GM12875 (cell line): ENCODE results near the gene MTF1.
"Not testable (repeated sequence)": the region's sequence is repeated elsewhere in the genome, so short reads cannot be mapped to it uniquely, and the experiment has no call there.

Source experiments
- H3K4me3 ChIP-seq: one replicate; pipeline ENCODE4 v1.5.1; 2011; ENCODE audit warnings: low read depth, low read length, control low read depth
- CTCF ChIP-seq: IDR thresholded peaks from 2 replicates; pipeline ENCODE4 v1.5.1; 2011; ENCODE audit warnings: low read depth, mild to moderate bottlenecking, control low read depth, inconsistent platforms, low read length, moderate library complexity, borderline replicate concordance; ENCODE audit not compliant: insufficient read depth

MTF1 gene

DNA sequence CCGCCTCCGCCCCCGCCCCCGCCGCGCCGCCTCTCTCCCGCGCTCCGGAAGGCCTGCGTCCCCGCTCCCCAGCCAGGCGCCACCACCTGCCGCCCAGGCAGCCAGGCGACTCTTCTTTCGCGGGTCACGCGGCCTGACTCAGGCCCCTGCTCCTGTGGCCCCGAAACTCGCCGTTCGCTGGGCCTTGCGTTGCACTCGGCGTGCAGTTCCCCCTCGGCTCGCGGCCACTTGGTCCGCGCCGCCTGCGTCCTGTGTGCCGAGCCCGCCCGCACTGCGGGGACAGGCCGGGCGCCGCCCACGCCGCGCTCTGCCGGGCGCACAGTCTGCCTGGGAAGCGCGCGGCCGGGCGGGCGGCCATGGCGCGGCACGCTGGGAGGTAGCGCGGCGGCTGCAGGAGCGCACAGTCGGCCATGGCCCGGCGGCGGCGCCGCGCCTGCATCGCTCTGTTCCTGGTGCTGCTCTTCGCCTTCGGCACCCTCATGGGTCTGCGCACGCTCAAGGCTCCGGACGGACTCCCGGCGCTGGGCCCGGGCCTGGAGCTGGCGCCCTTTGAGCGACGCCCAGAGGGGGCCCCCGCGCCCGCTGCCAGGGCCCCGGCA lies 65.5 kb downstream of the MTF1 start, which contains the start of gene MANEAL:
Gene MANEAL, plus strand, starts transcription at position 75 of the 599 bp plus-strand sequence. Its CDS starts 336 bp downstream, at position 411.
- H3K4me3 ChIP-seq: peak within 1 kb of the TSS; percentile 69
- TF ChIP-seq CTCF: no peak

GRCh38 chr1:37792943-37793686 lies 66.3 kb downstream of the MTF1 start:
- TF ChIP-seq CTCF: no peak
- H3K4me3 ChIP-seq: no peak overlapping the region

- H3K4me3 ChIP-seq: no peak overlapping the region
- no peak for TF ChIP-seq CTCF
Observed at GRCh38 chr1:37782491-37782890, 76.9 kb downstream of the MTF1 start.

DNA sequence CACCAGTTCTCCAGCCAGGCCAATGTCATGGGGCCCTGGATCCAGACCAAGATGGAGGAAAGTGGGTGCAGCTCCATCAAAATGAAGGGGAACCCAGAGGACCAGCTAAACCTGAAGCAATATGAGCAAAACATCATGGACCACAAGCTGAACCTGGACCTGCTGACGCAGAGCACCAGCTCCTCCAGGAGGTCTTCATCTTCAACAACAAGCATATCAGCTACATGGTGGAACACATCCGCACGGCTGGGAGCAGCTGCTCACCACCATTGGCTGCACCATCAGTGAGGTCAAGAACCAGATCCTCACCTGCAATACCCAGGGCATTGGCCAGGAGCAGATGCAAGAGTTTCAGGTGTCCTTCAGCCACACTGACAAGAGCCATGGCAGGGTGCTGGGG lies 80.7 kb downstream of the MTF1 start:
- no peak for TF ChIP-seq CTCF
- no peak overlapping the region for H3K4me3 ChIP-seq

GRCh38 chr1:37776946-37777516 lies 82.4 kb downstream of the MTF1 start:
- no peak for TF ChIP-seq CTCF
- H3K4me3 ChIP-seq: no peak overlapping the region

GRCh38 chr1:37771440-37771839 lies 88.0 kb downstream of the MTF1 start:
- H3K4me3 ChIP-seq: not testable (repeated sequence)

GRCh38 chr1:37767488-37767887 lies 91.9 kb downstream of the MTF1 start:
- no peak for TF ChIP-seq CTCF
- no peak overlapping the region for H3K4me3 ChIP-seq
